ENCODE measurements around the gene HSPA1L.

DNA sequence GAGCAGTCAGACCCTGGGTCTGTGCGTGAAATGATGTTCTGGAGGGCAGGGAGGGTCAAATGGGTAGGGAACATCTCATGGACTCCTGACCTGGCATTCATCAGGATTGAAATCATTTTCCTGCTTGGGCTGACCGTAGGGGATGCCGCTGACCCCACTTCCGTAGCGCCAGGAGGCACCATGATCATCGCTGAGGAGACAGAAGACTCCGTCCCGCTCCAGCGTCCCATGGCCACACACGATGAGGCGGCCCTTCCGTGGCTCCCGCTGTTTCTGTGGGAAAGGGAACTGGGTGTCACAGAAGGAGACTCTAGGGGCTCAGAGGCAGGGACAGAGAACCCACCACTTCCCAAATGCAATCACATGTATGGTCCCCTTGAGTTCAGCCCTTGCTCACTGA, 45.3 kb upstream of the HSPA1L start:
- no peak for TF ChIP-seq POLR2A (IDR thresholded peaks at IDR 0.05)
- TF ChIP-seq, protein P1, sequence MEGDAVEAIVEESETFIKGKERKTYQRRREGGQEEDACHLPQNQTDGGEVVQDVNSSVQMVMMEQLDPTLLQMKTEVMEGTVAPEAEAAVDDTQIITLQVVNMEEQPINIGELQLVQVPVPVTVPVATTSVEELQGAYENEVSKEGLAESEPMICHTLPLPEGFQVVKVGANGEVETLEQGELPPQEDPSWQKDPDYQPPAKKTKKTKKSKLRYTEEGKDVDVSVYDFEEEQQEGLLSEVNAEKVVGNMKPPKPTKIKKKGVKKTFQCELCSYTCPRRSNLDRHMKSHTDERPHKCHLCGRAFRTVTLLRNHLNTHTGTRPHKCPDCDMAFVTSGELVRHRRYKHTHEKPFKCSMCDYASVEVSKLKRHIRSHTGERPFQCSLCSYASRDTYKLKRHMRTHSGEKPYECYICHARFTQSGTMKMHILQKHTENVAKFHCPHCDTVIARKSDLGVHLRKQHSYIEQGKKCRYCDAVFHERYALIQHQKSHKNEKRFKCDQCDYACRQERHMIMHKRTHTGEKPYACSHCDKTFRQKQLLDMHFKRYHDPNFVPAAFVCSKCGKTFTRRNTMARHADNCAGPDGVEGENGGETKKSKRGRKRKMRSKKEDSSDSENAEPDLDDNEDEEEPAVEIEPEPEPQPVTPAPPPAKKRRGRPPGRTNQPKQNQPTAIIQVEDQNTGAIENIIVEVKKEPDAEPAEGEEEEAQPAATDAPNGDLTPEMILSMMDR (IDR thresholded peaks at IDR 0.05) = no peak

Data from lower leg skin (tissue), 3 donors.